Heart left ventricle (tissue), 16 donors: ENCODE results near the gene EHF. TPM values are rescaled to one million over a fixed set of nuclear protein-coding genes. Genes with fewer than 3 reads are reported as not detected.

Source experiments
- ATAC-seq, 4 donors: fragments of 200-7000 bp; cut with Tn5 transposase; one replicate each; pipeline ENCODE4 v1.9.1; 2020 to 2022; ENCODE audit warnings: moderate library complexity in 4 of 4, mild to moderate bottlenecking in 3 of 4, moderate number of reproducible peaks in 1 of 4
- DNase-seq, 5 donors: peaks; one replicate each; pipeline ENCODE4 v3.0.0-alpha.2; 2020
- H3K27ac ChIP-seq, 12 donors: fragments of 200-600 bp; sonication (generic) in 4 of 12; one replicate each; pipeline versions ENCODE4 v1.5.0 to v1.8.0; 2016 to 2022; ENCODE audit warnings: mild to moderate bottlenecking in 2 of 12
- H3K27me3 ChIP-seq, 9 donors: fragments of 200-600 bp; sonication (generic) in 2 of 9; one replicate each; pipeline versions ENCODE4 v1.5.1 to v1.8.0; 2016 to 2022; ENCODE audit warnings: mild to moderate bottlenecking in 3 of 9
- H3K36me3 ChIP-seq, 9 donors: fragments of 200-600 bp; sonication (generic) in 2 of 9; one replicate each; pipeline versions ENCODE4 v1.5.0 to v1.8.0; 2018 to 2022; ENCODE audit warnings: mild to moderate bottlenecking in 2 of 9
- H3K4me1 ChIP-seq, 12 donors: fragments of 200-600 bp; sonication (generic) in 4 of 12; one replicate each; pipeline versions ENCODE4 v1.5.0 to v1.8.0; 2016 to 2022; ENCODE audit warnings: mild to moderate bottlenecking in 3 of 12
- H3K4me3 ChIP-seq, 12 donors: fragments of 200-600 bp; sonication (generic) in 4 of 12; one replicate each; pipeline versions ENCODE4 v1.5.0 to v1.8.0; 2017 to 2022; ENCODE audit warnings: mild to moderate bottlenecking in 9 of 12, moderate library complexity in 4 of 12
- H3K9me3 ChIP-seq, 12 donors: fragments of 200-600 bp; sonication (generic) in 4 of 12; one replicate each; pipeline versions ENCODE4 v1.5.0 to v1.8.0; 2016 to 2022; ENCODE audit warnings: mild to moderate bottlenecking in 1 of 12
- POLR2A ChIP-seq, 2 donors: fragments of 450-650 bp; IDR thresholded peaks; one replicate each; pipeline ENCODE4 v1.6.1; 2017; ENCODE audit warnings: antibody characterized with exemption in 2 of 2, mild to moderate bottlenecking in 2 of 2, moderate library complexity in 2 of 2
- WGBS, 4 donors: extraction: QIAGEN DNeasy Blood & Tissue Kit in 2 of 4; methylation state at CpG; one replicate each; pipeline versions ENCODE4 v1.1.5 to v1.1.7; 2013 to 2018; 5-methylcytosine and 5-hydroxymethylcytosine counted together
- intact Hi-C, 10 donors: fragments of 100-400 bp; cut with DNase I; formaldehyde crosslinking; loops; one replicate each; pipeline versions ENCODE4 v1.11.1 to v1.14.2; 2022
- polyA plus RNA-seq, 2 donors: library from polyadenylated mRNA; stranded (reverse); fragments of 200-250 nt; gene quantifications; one replicate each; pipeline ENCODE4 v1.2.3, GENCODE V29; 2013
- total RNA-seq, 9 donors: library from RNA; depleted of rRNA in 2 of 9; stranded (reverse); fragments of >200 nt in 2 of 9; fragmentation: NEBNext Ultra II Directional in 3 of 9; extraction: Animal tissue kit (Norgen Biotek cat#: 25700) in 3 of 9; gene quantifications; one replicate each; pipeline versions ENCODE4 v1.1.0 to v1.2.4, GENCODE V29; 2016 to 2023
- TF ChIP-seq, protein P1 (sequence below), 12 donors: fragments of 200-600 bp; sonication (generic) in 4 of 12; IDR thresholded peaks; one replicate each; pipeline versions ENCODE4 v1.5.0 to v1.8.0; 2018 to 2022; ENCODE audit warnings: antibody characterized with exemption in 12 of 12, mild to moderate bottlenecking in 5 of 12
- donor health status: ischemic (EF 13 %, LVEDD 7.1; RV severe dilation, severe dysfunction).
- donor health status: healthy with polysubstance abuse.
- donor health status: DM: no; HTN: yes; CAD: no.
- donor health status: DM: no; HTN: no; CAD: no.
- donor health status: ischemic (EF 25% LVEDD 6.9; RV normal size, moderate dysfunction).
- donor health status: ischemic (EF 25% LVEDD 5.7; RV mildly dilated, moderate dysfunction).
- donor health status: healthy.
- donor health status: DM: yes; HTN: yes; CAD: no.
- donor health status: ischemic (EF 35%, LVEDD 5.7; RV mildly dilated, moderate dysfunction).
- donor health status: nonischemic (EF 11% LVEDD 7.7; RV severe dilation, severe dysfunction).
- donor health status: DM: yes; HTN: yes; CAD: no.
- donor health status: PGD.
- donor health status: ischemic (EF 29% LVEDD 5.4; RV normal size, mild dysfunction).
- donor health status: nonischemic (EF 23%, LVEDD 6.1; RV moderate dilation, normal function).

The EHF gene
- total and polyA plus RNA-seq, 11 donors: 0.19 to 1.9 (median 0.67) TPM

DNA sequence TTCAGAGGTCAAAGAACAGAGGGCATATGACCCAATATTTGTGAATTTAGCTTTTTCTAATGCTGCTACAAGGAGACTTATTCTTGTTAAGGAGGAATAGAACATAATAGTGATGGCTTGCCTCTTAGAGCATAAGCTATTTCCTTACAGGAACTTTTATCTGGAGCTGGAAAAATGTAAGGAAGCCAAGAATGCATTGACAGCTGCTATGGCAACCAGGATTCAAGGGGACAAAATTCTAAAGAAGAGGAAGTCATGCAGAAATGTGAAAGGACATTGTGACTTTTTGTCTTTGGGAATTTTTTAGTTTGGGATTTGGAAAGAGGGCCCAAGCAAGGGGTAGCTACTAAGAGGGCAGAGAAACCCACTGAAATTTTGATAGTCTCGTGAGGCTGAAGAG is 51.1 kb downstream of the EHF start:
- TF ChIP-seq POLR2A (IDR thresholded peaks at IDR 0.05): no peak
- TF ChIP-seq, protein P1, sequence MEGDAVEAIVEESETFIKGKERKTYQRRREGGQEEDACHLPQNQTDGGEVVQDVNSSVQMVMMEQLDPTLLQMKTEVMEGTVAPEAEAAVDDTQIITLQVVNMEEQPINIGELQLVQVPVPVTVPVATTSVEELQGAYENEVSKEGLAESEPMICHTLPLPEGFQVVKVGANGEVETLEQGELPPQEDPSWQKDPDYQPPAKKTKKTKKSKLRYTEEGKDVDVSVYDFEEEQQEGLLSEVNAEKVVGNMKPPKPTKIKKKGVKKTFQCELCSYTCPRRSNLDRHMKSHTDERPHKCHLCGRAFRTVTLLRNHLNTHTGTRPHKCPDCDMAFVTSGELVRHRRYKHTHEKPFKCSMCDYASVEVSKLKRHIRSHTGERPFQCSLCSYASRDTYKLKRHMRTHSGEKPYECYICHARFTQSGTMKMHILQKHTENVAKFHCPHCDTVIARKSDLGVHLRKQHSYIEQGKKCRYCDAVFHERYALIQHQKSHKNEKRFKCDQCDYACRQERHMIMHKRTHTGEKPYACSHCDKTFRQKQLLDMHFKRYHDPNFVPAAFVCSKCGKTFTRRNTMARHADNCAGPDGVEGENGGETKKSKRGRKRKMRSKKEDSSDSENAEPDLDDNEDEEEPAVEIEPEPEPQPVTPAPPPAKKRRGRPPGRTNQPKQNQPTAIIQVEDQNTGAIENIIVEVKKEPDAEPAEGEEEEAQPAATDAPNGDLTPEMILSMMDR (IDR thresholded peaks at IDR 0.05): no peak
- Histone ChIP-seq H3K4me1 (no peaks in the 10 kb centered on the region), H3K36me3 (no peaks in the 10 kb centered on the region), H3K27ac (no peak overlapping the region), H3K9me3 (no peaks in the 10 kb centered on the region), H3K4me3 (no peak overlapping the region), H3K27me3 (no peaks in the 10 kb centered on the region)
- WGBS, 4 donors: 48 to 68% (median 61%) methylated on average over 1 of the region's 1 CpG
- intact Hi-C loops: no loop called here
- ATAC-seq (no peak), DNase-seq (no peak)

DNA sequence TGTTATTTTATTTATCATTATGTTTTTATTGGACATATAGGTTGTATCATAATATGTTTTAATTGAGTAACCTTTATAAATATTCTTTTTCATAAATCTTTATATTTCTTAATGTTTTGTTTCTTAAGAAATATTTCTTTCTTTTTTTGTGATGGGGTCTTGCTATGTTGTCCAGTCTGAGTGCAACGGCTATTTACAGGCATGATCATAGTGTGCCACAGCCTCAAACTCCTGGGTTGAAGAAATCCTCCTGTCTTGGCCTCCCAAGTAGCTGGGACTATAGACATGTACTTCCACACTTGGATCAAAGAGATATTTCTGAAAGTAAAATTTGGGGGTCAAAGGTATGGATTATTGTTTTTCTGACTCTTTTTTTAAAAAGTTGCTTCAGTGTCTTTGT is 53.1 kb downstream of the EHF start:
- TF ChIP-seq, protein P1 (IDR thresholded peaks at IDR 0.05): no peak
- TF ChIP-seq POLR2A (IDR thresholded peaks at IDR 0.05): no peak
- no peak overlapping the region for H3K4me3 ChIP-seq
- no peaks in the 10 kb centered on the region for H3K9me3 ChIP-seq
- intact Hi-C loops: no loop called here
- no peaks in the 10 kb centered on the region for H3K27me3 ChIP-seq
- DNase-seq: no peak
- H3K4me1 ChIP-seq: peaks cover 0 to 2% (median 0%) of the 10 kb centered on the region in 12 donors
- no peak overlapping the region for H3K27ac ChIP-seq
- 0 to 47% (median 15%) methylated on average over 1 of the region's 1 CpG for WGBS, 4 donors
- ATAC-seq: no peak
- H3K36me3 ChIP-seq: no peaks in the 10 kb centered on the region

DNA sequence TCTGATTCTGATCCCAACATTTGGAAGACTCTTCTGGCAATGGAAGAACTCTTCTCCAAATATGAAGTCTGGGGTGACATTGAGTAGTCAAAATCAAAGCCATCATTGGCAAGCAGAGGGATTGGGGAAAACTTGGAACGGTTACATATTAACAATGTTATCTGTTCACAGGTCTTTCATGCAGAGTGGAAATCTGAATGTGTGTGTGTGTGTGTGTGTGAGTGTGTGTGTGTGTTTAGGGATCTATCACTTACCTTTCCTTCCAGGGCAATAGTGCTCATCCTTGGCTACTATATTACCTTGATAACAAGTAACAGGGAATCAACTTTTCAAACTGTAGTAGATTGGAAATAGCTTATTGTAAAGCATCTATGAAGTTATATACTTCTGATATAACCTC is 55.3 kb downstream of the EHF start:
- no peak for TF ChIP-seq POLR2A (IDR thresholded peaks at IDR 0.05)
- TF ChIP-seq, protein P1 (IDR thresholded peaks at IDR 0.05): no peak
- Histone ChIP-seq H3K4me1 (peaks cover 0 to 7% (median 0%) of the 10 kb centered on the region in 12 donors), H3K9me3 (no peaks in the 10 kb centered on the region), H3K27me3 (no peaks in the 10 kb centered on the region), H3K36me3 (no peaks in the 10 kb centered on the region), H3K27ac (no peak overlapping the region), H3K4me3 (no peak overlapping the region)
- intact Hi-C loops: no loop called here
- no peak for ATAC-seq
- no peak for DNase-seq
- 81 to 96% (median 84%) methylated on average over 1 of the region's 1 CpG for WGBS, 4 donors

DNA sequence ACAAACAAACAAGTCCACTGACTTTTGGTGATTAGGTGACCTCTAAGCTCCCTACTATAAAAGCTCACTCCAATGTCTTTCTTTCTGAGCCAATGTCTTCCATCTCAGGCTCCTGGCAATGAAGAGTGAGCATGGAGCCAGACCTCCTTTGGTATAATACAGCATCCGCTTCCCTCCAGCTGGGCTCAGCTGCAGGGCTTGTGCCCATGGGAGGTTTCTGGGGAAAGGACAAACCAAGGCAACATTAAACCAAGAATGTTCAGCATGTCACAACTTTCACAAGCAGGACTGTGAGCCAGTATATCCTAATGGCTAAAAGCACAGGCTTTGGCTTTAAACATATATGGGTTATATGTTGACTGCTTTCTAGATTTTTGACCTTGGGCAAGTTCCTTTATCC is 58.8 kb downstream of the EHF start:
- no peaks in the 10 kb centered on the region for H3K9me3 ChIP-seq
- H3K4me1 ChIP-seq: peaks cover 0 to 7% (median 0%) of the 10 kb centered on the region in 12 donors
- no peaks in the 10 kb centered on the region for H3K36me3 ChIP-seq
- H3K27me3 ChIP-seq: no peaks in the 10 kb centered on the region
- no peak overlapping the region for H3K27ac ChIP-seq
- ATAC-seq (peak; percentile 67 to 92 (median 82)), DNase-seq (peak; percentile 24 to 82 (median 59))
- TF ChIP-seq, protein P1 (IDR thresholded peaks at IDR 0.05): no peak
- TF ChIP-seq POLR2A (IDR thresholded peaks at IDR 0.05): no peak
- no peak overlapping the region for H3K4me3 ChIP-seq
- intact Hi-C loops: no loop called here
- WGBS, 4 donors: 77 to 100% (median 92%) methylated on average over 1 of the region's 1 CpG
